Fibroblast of the conjunctiva (primary cell): ENCODE data around the gene GPR161.

Experiments
- DNase-seq: peaks from one replicate; pipeline ENCODE4 v3.0.0-alpha.2; 2010; ENCODE audit warnings: low read depth

The GPR161 gene

DNA sequence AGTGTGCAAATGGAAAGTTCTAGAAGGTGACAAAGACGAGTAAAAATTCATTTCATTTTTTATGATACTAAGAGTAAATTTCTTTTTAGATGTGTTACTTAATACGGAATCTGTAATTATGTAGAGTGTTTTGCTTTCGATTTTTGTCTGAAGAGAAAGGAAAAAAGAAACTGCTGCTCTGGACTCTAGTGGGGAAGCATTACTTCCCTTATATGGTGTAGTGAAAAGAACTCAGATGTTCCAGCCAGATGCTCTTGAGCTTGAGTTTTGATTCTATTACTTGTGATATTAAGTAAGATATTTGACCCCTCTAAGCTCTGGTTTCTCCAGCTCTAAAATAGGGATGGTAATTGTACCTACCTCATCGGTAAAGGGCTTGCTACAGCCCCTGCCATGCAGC, 12.2 kb upstream of the GPR161 start:
- DNase-seq: no peak

DNA sequence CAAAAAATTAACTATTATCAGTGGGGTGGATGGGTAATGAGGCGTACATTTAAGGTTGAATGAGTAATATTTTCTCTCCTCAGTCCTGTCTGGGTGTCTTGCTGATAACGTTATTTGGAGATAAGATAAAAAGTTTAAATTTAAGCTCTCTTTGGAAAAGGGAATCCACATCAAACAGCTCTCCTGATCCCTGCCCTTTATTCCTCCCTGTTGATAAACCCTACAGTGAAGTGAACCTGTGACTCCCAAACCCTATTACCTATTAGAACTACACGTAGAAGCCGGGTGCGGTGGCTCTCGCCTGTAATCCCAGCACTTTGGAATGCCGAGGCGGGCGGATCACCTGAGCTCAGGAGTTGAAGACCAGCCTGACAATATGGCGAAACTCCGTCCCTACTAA, 9.9 kb upstream of the GPR161 start:
- no peak for DNase-seq

DNA sequence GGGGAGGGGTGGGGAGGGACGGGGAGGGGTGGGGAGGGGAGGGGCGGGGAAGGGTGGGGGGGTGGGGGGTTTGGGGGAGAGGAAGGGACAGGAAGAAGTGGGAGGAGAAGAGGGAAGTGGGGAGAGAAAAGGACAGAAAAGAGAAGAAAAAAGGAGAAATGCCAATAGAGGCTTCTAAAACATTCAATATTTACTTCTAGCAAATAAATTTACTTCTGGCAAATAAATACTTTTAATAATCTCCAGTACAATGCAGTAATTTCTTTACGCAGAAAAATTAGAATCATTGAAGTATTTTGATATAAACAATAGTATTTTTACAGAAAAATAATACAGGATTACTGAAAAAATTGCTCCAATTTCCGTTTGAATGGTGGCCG, 9.4 kb upstream of the GPR161 start:
- DNase-seq: no peak

DNA sequence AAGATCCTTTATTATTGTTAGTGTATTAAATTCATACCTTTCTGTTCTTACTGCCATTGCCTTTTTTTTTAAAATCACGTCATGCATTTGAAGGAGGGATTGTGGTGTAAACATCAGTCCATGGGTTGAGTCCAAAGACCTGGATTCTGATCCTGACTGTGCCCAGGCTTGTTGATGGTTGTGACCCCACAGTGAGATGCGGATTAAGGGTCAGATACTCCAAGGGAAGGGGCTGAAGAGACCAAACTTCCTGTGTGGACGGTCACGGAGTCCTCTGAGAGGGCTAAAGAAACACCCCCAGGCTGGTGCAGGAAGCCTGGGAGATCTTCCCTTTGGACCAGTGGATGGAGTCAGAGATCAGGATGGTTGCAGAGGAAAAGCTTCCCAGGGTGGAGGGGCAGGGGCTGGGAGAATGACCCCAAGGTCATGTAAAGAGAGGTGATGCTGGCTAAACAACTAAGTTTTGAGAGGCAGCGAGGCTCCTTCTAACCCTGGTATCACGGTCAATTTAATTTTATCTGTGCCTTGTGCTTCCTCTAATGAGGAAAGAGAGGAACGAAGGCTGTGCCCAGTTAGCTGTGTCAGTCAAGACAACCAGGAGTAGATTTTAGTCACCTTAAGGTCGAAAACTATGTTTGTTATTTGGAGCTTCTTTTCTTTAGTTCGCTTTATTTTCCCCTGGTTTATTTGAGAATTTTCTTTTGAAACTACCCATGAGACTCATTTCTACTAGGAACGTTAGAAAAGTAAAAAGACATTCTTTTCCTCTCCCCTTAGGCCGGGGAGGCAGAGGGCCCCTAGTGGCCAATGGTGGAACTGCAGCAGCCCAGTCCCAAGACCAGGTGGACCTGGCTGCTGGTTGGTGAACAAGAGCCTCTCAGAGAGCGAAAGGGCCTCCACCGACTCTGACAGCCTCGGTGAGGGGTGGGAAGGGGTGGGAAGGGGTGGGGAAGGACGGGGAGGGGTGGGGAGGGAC, 8.7 kb upstream of the GPR161 start:
- peak; percentile 68 for DNase-seq

DNA sequence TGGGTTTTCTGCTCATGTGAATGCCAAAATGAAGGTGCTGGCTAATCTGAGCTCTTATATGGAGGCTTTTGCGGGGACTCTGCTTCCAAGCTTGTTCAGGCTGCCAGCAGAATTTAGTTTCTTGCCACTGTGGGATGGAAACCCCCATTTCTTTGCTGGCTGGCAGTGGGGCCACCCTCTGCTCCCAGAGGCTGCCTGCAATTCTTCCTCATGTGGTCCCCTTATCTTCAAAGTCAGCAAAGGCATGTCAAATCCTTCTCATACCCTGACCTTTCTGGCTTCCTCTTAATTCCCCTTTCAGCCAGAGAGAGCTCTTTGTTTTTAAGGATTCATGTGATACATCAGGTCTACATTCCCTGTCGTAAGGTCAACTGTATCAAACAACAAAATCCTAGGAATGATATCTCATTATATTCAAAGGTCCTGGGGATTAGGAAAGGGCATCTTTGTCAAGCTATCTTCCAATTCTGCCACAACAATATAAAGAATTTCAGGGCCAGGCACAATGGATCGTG, 5.2 kb upstream of the GPR161 start:
- no peak for DNase-seq

DNA sequence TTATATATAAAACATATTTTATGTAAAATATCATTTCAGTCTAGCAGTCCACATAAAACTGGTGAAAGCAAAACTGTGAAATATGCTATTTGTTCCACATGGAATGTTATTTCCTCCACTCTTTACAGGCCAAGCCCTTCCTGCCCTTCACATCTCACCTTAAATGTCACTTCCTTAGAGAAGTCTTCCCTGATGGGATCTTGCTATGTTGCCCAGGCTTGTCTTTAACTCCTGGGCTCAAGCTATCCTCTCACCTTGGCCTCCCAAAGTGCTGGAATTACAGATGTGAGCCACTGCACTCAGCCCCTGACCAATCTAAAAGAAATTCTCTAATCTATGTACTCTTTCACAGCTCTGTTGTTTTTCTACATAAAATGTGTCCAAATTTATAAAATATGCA, 2.3 kb upstream of the GPR161 start:
- DNase-seq: no peak

DNA sequence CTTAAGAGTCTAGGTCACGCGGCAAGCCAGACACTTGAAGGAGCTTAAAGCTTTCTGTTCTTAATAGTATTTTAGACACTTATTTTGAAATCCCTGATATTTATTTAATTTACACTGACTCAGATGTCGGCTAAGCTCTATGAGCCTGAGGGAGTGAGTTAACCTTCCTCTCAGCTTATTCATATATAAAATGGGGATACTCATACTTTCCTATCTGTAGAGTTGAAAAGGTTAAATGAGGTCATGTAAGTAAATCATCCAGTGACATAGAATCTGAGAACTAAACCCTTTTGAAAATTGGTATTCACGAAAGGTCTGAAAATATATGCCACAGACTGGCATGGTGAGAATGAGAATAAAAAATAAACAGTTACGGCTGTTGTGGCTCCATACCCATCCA, 1.4 kb upstream of the GPR161 start:
- DNase-seq: no peak

DNA sequence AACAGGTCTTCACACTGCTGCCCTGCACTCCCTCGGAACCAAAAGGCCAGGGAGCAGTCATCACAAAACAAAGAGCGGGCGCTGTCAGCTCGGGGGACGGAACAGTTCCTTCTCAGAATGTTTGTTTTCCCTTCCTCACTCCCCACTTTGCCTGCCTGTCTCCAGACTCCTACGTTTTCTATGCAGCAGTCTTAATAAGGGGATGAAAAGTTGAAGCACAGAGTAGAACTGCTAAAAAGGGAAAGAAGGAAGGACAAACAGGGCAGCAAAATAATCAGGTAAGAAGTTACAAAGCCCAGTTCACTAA, 738 bp upstream of the GPR161 start:
- DNase-seq: no peak

DNA sequence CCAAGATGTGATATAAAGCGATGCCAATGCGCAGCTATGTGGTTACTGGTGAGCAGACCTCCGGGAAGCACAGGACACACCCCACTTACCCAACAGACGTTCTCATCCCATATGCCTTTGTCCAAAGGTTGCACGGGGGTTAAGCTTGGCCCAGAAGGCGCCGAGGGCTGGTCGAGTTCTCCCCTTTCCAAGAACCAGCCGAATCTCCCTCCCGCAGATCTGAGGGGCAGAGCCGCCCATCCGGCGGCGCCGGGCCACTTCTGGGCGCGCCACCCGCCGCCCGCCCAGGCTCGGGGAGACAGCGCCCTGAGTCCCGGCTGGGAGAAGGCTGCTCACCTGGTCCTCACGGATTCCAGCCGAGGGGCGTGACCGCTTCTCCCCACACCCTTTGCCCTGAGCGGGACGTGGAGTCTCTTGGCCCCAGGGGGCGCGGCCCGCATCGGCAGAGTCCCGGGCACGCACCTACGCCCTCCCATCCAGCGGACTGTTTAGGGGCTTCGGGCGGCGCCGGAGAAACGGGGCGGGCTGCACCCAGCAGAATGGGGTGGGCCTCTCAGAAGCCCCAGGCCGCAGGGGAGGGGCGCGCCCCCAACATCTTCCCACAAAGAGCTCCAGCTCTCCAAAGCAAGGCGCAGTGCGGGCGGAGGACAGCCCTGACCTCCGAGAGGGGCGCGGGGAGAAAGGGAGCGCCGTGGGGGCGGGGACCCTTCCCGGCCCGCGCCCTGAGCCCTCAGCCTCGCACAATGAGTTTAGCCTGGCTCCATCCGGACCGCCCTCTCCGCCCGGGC, 615 bp downstream of the GPR161 start:
- no peak for DNase-seq

DNA sequence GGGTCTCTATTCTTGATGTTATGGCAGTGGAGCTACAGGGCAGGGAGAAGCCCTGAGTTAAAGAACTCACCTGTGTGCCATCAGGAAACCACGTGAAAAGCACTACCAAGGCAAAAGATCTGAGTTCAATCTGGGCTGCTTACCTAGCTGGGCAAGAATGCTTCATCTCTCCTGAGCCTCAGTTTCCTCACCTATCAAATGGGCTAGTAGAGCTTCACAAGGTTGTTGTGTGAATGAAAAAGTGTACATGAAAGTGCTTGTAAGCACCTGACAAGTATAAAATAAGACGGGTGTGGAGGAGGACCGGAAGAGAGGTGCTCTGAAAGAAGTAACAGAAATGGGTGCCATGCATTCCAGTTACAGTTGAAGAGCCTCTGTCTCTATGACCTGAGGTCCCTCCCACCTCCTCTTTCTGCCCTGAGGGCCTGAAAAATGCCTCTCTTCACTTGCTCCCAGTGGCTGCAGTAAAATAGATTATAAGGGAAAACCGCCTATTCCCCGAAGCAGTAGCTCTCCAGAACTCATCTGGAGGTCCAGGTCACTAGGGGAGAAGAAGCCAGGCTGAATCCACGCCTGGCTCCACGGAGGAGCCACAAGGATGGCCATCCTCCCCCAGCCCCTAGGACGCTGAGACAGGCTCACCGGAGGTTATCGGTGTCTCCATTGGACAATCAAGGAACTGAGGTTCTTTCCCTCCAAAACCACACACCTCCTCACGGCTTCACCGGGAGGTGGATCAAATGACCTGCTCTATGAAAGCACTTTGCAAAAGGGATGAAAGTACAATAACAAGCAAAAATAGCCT, 1.4 kb downstream of the GPR161 start:
- no peak for DNase-seq

DNA sequence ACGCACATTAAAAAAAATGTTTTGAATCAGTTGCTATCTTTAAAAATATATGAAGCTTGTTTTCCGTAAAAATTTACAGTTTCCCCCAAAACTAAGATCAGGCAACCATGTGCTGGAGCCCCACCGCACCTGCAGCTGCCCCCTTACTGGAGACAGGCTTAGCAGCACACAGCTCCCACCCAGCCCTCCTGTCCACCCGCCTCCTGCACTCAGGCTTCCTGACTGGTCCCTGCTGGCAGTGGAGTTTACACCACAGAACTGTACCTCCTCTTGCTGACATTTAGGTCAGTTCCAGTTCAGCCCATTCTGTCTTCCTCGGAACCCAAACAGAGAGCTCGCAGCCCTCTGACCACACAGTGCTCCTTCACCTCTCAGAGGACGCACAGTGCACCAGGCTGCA, 2.1 kb downstream of the GPR161 start:
- no peak for DNase-seq

DNA sequence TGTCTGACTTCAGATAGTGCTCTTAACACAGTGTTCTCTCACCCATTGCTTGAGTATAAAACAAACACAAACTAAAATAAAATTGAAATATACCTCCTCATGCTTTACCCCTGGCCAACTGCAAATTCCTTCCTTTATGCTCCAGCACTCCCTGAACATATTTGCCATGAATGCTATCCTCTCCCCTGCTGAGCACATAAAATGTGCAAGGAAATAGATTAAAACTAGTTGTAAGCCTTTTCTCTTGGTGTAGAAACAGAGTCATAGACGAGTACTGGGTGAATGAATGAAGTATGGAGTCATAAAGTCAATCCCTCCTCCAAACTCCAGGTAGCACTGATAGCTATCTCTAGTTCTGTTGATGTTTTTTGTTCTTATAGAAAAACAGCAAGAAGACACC, 2.6 kb downstream of the GPR161 start:
- DNase-seq: no peak

DNA sequence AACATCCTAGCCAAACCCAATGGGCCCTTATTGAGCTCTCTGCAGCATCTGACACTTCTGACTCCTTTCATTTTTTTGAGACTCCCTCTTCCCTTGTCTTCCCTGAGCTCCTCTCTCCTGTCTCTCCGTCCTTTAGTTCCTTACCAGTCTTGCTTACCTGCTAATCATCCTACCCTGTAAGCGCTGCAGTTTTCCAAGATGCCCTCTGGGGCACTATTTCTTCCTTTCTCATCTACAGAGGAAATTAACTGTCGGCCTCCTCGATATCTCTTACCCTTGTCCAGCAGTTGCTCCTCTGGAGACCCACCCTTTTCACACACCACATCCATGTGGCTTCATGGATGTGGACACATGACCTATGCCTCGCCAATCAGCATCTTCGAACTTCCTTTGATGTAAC, 6.8 kb downstream of the GPR161 start:
- DNase-seq: no peak

DNA sequence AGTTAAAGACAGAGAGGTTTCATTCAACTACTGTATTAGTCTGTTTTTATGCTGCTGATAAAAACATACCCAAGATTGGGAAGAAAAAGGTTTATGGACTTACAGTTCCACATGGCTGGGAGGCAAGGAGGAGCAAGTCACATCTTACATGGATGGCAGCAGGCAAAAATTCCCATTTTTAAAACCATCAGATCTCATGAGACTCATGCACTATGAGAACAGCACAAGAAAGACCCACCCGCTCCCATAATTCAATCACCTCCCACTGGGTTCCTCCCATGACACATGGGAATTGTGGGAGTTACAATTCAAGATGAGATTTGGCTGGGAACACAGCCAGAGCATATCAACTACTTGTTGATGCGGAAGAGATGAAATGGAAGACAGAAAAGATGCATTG, 9.2 kb downstream of the GPR161 start:
- DNase-seq: no peak

DNA sequence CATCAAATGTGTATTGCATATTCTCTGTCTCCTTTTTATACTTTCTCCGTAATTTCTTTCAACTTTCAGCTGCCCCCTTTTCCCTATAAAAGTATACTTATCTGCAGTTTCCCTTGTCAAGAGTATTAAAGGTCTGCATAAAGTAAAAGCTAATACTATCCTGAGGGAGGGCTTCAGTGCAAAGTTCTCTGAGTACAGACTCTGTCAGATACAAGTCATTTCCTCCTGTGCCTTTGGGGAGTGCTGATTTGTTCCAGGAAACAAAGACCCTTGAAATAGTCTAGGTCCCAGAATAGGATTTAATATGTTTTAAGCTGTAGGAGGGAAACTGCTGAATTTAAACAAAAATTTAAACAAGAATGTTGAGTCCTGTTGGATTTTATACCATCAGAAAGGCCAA, 11.7 kb downstream of the GPR161 start:
- no peak for DNase-seq

DNA sequence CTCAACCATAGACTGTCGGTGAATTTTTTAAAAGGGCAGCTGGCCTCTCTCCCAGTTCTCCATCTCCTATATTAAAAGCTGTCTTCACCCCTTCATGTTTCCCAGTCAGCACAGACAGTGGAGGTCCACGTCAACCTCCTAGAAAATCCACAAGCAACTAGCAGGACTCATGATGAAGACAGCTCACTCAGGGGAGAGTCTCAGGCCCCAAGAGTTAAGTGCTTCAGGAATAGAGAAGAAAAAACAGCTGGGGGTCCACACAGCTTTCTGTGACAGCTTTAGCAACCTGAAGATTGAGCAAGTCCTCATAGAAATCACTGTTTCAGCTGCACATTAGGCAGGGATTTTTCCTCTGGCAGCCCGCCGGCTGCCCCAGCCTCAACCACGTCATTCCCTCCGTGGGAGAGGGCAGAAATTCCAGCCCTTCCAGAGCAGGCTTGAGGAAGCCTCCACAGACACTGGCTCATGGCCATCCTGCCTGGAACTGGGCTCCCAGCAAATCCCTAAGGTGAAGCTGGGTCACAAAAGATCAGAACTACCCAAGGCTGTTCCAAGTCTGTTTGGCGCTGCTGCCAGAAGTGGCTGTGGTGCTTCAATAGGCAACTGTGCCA, 15.2 kb downstream of the GPR161 start:
- DNase-seq: peak; percentile 29

DNA sequence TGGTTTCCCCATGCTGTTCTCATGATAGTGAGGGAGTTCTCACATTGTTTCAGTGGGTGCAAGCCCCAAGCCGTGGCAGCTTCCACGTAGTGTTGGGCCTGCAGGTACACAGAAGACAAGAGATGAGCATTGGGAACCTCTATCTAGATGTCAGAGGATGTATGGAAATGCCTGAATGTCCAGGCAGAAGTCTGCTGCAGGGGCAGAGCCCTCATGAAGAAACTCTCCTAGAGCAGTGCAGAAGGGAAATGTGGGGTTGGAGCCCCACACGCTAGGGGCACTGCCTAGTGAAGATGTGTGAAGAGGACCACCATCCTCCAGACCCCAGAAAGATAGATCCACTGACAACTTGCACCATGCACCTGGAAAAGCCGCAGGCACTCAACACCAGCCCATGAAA, 17.0 kb downstream of the GPR161 start:
- no peak for DNase-seq

DNA sequence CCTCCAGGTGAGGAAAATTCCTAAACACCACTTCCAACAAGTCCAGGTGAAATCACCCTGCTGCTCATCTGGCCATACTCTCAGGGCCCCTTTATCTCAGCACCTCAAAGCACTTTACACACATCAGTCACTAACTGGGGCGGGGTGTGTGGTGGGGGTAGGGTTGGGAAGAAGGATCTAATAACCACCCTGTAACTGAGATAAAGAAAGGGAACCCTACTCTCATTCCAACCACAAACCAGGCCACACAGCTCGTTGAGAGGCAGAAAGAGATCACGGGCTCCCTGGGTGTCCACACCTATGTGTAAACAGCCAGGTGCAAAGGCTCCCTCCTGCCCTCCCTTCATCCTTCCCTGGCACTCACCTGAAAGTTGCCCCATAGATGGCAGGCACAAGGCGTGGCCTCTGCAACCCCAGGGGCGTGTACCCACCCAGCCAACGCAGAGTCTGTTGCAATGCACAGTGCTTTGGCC, 20.4 kb downstream of the GPR161 start:
- DNase-seq: no peak

DNA sequence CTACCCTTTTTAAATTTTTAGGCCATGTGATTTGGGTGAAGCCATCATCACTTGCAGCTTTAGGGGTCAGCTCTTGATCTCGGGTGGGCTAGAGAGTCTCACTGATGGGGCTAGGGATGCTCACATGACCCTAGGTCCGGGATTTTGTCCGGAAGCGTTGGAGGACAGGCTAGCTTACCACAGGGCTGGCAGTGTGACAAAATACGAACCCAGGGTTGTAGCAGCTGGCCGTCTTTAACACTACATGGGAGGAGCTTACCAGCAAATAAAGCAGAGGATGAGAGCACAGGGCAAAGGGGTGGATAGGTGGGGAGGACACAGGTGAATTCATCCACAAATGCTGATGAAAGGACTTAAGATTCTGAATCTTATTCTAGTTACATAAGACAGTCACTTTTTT, 21.9 kb downstream of the GPR161 start:
- DNase-seq: no peak

DNA sequence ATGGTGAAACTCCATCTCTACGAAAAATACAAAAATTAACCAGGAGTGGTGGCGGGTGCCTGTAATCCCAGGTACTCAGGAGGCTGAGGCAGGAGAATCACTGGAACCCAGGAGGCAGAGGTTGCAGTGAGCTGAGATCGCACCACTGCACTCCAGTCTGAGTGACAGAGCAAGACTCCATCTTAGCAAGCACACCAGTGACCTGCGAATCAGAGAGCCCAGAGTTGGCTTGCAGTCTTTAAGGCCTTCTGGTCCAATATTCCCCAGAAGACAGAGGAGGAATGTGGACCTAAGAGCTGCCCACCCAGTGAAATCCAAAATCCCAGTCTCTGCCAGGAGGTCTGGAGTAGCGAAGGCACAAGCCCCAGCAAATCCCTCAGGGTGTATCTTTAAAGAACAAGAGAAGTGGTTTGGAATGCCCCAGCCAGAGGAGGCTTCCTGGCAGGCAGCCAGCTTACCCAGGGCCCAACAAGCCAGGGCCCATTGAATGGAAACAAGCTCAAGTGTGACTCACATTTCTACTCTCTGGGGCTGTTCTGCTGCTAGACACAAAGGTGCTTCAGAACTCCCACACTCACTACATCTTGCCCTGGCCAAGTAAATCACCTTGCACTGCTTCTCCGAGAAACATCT, 23.9 kb downstream of the GPR161 start:
- peak; percentile 35 for DNase-seq

DNA sequence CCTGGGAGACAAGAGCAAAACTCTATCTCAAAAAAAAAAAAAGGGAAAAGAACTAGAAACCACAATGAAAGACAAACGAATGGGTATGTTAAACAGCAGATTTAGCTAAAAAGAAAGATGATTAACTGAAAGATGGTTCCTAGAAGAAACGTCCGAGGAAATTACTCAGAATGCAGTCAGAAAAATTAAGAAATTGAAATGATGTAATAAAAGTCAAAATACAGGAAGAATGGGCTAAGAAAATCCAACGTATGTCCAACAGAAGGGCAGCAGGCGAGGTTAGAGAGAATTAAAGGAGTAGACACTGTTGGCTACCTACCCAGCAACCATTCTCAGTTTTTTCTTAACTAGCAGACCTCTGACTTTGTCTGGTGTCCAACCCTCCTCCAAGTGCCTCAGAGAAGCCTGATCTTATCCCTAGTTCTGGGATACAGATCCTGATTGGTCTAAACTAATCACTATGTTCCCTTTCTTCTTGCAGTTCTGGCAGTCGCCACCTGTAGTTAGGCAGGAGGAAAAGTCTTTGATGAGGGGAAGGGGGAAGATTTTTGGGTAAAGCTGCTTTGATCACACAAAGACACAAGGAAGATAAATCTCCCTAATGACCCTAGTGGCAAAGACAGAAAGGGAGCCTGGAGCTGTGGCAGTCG, 25.7 kb downstream of the GPR161 start:
- DNase-seq: no peak
